GM18502 (cell line): ENCODE results near the gene MARK2.
"Not testable (repeated sequence)": the region's sequence is repeated elsewhere in the genome, so short reads cannot be mapped to it uniquely, and the experiment has no call there.

Experiments
- ATAC-seq: cut with Tn5 transposase; IDR thresholded peaks from one replicate; pipeline ENCODE4 v1.9.1; 2021; ENCODE audit warnings: mild to moderate bottlenecking; ENCODE audit not compliant: unreplicated experiment, poor library complexity

The MARK2 gene

DNA sequence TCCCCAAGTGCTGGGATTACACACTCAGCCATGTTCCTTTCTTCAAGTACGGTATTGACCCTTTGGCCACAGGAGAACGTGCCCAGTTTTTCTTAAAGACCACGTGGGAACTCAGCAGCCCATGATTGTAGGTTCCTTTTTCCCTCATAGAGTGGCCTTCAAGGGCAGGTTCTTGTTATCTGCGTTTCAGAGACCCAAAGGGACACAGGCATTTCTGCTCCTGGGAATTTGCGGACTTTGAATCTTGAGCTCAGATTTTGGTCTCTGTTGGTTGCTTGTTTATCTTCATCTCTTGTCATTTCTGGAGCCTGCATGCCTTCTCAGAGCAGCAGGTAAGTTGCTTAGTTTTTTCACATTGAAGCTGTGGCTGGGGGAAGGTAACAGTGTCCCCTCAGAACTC lies 12.0 kb downstream of the MARK2 start:
- ATAC-seq = no peak

DNA sequence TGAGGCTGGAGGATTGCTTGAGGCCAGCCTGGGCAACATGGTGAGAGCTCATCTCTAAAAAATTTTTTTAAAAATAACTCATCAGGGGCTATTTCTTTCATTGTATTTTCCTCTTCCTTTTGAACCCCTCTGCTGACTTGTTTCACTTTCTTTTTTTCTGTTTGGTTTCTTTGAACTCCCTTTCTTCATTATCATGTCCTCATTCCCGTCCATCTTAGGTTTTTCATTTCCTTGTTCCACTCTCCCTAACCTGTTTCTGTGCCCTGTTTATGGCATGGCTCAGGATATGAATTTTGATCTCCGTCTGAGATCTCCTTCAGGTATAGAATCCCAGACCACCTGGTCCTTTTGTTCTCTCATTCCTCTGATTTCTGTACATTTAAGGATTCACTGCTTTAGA lies 12.5 kb downstream of the MARK2 start:
- ATAC-seq = no peak

DNA sequence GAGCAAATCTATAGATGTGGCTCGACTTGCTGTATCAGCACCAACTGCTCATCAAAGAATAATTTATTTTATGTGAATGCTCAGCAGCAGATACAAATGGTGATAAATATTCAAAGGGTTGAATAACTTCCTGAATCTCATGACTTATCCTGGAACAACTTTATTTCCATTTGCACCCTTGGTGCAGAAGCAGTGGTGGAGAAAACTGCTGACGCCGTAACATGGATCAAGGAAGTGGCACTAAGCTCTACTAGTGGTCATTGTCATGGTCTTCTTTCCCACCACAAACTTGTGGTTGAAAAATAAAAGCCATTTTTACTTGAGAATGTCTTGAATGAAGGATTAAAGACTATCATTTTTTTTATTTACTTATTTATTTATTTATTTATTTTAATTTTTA lies 14.6 kb downstream of the MARK2 start:
- no peak for ATAC-seq

DNA sequence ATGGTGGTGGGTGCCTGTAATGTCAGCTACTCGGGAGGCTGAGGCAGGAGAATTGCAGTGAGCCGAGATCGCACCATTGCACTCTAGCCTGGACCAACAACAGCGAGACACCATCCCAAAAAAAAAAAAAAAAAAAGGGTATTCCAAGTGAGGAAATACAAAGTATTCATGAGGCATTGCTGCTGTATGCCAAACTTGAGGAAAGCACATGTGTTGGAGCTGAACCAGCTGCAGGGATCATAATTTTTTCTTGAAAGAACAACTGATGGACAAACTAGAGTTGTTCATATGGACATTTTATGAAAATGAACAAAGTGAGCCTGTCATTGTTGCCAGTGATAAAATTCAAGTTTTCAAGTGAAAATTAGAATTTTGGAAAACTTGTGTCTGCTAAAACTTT lies 15.8 kb downstream of the MARK2 start:
- no peak for ATAC-seq

DNA sequence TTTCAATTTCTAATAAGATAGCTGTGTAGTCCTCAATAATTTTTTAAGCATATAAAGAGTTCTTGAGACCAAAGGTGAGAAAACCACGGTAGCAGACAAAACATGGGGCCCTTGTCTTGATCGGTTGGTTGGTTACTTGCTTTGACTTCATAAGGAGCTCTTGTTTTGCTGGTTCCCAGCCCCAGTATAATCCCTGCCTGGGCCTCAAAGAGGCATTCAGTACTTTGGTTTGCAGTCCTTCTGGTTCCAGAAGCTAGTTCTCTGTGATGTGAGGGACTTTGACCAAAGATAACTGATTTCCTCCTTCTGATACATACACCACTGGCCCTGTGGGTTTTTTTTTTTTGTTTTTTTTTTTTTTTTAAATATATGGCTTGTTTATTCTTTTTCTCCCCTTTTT lies 17.1 kb downstream of the MARK2 start:
- no peak for ATAC-seq

DNA sequence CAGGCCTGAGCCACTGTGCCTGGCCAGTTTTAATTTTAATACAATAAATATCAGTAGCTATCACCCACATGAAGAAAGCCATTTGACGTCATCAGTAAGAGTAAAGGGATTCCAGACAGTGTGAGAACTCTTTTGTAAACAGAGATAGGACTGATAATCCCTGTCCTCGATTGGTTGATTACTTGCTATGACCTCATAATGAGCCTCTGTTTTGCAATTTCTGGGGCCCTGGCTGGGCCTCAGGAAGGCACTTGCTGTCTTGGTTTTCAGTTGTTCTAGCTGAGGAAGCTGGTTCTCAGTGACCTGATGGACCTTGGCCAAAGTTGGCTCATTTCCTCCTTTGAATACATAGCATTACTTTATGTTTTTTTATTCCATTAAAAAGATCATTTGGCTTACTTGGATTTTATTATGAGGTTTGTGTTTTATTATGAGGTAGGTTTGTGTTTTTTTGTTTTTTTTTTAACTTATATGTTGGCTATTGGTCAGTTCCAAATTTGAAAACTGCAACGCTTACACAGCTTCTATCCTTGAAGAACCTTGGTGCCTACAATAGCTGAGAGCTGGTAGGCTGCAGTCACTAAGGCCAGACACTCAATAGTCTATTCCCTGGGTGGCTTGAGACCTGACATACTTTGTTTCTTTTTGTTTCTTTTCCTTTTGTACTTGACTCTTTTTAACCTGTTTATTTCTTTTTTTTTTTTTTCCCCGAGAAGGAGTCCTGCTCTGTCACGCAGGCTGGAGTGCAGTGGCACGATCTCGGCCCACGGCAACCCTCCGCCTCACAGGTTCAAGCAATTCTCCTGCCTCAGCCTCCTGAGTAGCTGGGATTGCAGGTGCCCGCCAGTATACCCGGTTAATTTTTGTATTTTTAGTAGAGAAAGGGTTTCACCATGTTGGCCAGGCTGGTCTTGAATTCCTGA lies 20.0 kb downstream of the MARK2 start:
- no peak for ATAC-seq

DNA sequence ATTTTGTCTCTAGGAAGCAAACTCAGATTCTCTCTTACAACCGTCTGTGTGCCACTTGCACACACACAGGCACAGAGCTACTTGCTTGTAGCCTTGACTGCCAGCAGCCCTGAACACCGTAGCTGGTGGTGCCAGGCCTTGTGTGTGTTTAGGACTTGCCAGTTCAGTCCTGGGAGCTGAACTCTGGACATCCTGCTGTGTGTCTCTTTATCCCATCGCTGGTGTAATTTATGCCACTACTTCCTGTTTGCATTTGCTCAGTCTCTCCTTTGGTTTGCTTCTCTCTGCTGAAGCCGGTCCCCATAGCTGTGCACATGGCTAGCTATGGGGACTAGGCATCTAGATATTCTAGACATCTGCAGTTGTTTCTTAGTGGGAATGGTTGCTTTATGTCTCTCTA lies 24.0 kb downstream of the MARK2 start:
- ATAC-seq = no peak

DNA sequence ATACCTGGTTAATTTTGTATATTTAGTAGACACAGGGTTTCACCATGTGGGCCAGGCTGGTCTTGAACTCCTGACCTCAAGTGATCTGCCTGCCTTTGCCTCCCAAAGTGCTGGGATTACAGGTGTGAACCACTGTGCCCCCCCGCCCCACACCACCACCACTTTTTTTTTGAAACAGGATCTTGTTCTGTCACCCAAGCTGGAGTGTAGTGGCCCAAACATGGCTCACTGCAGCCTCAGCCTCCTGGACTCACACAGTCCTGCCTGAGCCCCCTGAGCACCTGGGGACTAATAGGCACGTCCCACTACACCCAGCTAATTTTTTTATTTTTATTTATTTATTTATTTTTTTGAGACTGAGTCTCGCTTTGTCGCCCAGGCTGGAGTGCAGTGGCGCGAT lies 24.7 kb downstream of the MARK2 start:
- not testable (repeated sequence) for ATAC-seq

DNA sequence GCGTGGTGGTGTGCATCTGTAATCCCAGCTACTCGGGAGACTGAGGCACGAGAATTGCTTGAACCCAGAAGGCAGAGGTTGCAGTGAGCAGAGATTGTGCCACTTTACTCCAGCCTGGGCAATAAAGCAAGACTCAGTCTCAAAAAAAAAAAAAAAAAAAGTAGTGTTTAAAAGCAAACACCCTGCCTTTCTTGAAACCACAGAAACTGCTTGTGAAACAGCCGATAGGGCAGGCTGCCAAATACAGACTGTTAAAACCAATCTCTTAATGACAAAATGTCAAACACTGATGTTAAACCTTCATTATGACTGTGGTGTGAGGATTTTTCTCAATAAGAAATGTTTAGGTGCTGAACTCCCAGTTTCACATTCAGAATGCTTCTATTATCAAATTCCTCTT lies 27.3 kb downstream of the MARK2 start:
- peak; percentile 65 for ATAC-seq

DNA sequence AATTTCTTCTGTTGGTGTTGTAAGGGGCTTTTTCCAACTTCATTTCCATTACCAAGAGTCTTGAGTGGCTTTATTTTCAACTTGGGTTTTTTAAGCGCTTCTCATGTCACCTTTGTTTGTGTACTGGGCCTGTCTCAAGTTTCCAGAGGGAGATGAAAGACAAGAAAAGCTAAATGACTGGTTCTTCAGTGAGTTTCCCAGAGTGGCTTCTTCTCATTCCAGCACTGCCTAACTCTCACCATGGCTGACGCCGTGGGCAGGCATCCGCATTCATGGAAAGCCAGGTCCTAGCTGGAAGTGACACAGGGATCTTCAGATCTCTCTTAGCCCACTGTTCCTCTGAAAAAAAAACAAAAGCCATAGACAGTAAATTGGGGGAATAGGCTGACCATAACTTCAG lies 28.6 kb downstream of the MARK2 start:
- no peak for ATAC-seq

DNA sequence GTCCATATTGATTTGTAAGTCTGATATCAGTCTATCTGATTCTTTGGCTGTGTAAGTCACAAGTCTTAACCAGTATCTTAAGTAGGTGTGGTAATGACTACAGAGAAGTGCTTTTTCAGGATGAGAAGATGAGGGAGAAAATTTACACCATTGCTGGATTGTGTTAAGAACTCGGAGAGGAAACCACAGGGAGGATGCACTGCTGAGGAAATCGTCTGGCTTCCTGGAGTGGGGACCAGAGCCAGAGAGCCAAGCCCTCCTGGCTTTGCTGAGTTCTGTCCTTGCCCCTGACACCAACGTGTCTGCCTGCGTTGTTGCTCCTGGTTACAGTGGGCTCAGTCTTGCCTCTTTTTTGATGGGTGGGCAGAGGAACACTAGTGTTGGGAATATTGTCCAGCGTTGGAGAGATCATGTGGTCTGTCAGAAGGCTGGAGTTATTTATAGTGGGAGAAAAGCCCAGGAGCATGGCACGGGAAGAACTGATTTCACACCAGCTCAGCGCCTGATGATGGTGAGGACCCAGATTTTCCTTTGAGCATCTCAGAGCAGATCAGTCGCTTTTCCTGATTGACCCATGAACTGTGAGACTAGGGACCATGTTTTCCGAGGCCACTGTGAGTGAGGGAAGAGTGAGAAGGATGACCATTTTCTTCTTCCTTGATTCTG lies 29.6 kb downstream of the MARK2 start:
- no peak for ATAC-seq

DNA sequence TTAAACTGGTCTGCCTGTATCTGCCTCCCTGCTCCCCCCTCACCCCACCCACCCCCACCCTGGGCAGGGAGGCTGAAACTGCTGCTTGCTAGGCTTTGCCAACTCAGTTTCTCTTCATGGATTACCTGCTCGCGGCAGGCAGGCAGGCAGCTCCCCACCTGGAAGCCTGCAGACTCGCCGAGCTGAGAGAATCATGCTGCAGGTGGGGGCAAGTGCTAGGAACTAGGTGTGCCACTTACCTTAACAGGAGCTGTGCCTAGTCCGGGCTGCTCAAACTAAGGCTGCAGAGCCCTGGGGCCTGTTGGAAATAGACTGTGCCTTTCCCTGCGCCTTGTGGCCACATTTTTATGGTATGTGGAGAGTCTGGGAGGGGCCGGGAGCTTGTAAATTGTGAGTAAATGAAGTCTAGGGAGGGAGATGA lies 30.3 kb downstream of the MARK2 start:
- no peak for ATAC-seq

DNA sequence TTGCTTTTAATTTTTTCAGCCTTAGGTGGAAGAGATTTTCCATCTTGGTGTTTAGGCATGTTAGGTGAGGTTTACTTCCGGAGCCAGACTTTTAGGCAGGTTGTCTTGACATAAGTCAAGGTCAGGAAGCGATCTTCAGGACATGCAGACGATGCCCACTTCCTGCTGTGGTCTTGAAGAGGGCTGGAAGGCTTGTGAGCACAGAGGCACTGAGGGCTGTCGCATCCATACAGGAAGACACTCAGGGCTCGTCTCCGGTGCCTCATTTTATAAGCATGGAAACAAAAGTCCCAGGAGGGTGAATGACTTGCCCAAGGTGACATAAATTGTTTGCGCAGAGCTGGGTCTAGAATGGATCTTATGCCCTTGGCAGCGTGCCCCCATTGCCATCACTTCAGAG lies 30.8 kb downstream of the MARK2 start:
- ATAC-seq = no peak

DNA sequence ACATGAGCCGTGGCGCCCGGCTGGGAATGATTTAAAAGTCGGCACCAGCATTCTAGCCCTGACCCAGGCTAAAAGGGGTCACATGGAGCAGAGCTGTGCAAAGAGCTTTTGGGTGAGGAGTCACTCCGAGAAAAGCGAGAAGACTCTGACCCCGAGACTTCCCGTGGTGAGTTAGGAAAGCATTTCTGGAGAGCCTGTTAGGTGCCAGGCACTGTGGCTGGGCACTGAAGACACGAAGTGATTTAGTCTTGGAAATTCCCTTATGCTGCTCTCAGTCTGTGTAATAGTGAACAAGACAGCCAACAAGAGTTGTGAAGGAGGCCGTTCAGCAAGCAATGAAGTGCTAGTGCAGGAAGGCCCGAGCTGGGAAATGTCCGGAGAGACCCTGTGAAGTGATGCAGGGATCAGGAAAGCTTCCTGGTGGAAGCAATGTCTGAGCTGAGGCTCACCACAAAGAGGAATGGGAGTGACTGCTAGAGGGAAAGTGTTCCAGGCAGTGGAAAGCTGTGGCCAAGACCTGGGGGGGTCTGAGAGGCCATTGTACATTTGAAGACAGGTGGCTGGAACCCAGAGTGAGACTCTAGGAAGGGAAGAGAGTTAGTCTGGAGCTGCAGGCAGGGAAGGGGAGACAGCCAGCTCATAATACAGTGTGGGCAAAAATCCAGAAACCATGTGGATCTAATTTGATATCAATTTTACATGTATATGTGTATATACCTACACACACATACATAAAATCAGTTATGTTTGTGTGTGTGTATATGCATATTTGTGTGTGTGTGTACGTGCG lies 31.6 kb downstream of the MARK2 start:
- no peak for ATAC-seq

DNA sequence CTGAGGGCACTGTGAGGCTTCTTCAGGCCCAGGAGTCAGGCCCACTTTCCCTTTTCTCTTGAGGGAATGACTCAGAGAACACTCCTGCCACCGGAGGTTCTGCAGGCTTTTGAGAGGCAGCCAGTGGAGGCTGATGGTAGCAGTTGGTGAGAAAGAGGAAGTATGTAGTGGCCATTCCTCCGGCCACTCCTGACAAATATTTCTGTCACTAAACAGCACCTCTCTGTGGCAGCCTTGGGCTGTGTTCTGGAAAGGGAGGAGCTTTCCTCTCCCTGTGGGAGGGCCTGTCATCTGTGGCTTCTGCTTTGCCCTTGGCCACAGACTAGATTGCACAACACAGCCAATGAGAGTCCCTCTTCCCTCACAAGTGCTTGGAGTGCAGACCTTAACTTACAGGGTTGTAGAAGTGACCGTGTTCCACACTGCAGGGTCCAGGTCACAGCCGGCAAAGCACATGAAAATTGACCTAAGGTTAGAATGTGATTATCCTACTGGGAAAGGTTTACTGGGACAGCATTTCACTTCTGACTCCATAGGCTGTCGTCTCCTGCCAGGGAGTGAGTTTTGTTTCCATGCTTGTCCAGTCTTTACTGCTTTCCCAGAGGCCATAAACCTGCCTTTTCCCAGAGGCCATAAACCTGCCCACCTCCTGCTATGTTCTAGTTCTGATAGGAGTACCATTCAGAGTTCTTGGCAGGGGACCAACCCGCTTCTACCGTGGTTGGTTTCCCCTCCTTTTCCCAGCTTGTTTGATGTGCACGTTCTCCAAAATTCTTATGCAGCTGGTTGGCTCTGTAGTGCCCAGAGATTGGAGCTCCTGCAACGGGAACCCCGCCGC lies 33.3 kb downstream of the MARK2 start:
- ATAC-seq = peak; percentile 93

DNA sequence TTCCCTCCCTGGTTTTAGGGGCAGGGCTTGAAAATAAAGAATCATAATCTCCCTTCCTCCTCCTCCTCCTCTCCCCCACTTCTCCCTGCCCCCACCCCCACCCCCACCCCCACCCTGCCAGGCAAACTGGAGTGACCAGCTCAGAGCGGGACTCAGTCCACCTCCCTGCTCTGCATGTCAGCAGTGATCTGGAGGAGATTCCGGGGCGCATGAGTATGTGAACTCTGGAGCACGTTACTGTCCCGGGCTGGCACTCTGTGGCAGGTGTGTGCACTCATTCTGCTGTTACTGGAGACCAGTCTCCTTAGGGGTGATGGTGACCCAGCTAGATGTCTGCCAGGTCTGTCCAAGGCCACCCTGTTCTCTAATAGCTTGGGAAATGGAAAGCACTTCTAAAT lies 33.9 kb downstream of the MARK2 start:
- ATAC-seq = no peak

DNA sequence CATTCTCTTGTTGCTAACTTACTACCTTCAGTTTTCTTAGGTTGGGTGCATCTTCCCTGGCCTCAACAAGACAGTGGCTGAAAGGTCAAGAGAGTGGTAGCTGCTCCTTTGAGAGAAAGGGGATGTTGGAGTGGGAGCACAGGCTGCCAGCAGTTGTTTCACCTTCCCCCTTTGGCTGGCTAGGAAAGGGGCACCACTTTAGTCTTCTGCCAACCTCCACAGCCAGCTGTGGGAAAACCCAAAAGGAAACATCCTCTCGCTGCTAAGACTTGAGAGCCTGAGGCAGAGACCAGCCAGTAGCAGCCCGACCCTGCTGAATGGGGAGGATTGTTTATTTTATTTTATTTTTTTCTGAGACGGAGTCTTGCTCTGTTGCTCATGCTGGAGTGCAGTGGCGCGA lies 34.4 kb downstream of the MARK2 start:
- ATAC-seq = no peak

DNA sequence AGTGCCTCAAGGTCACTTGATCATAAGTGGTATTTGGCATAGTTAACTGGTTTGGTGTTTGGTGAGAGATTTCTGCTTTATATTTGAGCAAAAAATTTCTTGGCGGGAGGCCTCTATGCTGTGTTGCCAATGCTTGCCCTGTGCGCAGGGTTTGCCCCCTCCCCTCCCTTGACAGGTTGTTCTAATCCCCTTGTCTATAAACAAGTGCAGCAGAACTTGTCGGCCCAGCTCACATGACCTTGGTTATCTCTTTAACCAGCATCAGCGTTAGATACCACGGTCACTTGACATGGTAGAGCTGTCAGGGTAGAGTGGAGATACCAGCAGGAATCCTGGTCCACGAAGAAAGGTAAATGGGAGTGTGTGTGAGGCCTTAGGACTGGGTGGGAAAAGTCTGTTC lies 35.6 kb downstream of the MARK2 start:
- no peak for ATAC-seq

DNA sequence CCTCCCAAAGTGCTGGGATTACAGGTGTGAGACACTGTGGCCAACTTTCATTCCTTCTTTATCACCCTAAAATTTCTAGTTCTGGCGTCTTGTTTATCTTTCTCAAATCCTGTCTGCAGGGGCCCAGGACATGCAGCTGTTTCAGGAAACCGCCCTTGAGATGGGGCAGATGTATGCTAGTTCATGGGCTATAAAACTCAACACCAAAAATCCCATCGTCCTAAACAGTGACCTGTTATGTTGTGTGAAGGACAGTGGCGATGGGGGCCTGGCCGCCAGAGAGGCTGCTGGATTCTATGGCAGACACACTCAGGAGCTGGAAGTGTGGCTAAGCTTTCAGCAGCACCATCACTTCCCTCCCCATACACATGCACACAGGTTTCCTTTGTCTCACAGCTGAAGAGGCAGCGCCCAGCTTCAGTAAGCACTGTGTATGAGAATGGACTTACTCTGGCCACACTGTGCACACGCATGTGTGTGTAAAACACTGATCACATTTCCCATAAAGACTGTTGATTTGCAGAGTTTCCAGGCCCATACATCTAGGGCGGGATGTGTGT lies 36.7 kb downstream of the MARK2 start:
- no peak for ATAC-seq

DNA sequence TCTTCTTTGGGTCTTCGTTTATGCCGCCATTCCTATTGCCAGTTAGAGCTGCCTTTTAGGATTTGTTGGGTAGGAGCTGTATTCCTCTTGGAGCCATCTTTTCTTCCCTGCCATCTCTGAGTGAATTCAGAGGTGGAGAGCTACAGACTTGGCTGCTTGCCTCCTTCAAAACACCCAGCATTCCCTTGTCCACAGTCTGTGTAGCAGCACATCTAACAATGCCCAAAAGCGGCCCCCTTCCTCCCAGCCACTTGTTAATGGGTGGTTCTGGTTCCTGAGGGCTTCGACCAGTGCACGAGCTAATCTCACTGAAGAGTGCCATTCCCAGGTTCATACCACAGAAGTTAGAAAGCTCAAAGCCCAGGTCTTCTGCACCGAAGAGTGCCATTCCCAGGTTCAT lies 37.7 kb downstream of the MARK2 start:
- ATAC-seq = no peak
